Activated naive CD4-positive, alpha-beta T cell (primary cell): Measurements from ENCODE around the gene TM4SF5.
"Not testable (repeated sequence)": the region's sequence is repeated elsewhere in the genome, so short reads cannot be mapped to it uniquely, and the experiment has no call there.

Experiments used
- DNase-seq, 4 experiments: peaks; one replicate each; lab custom pipeline; 2025; lab: John Stamatoyannopoulos, UW

The TM4SF5 gene

GRCh38 chr17:4789951-4790704 lies 18.4 kb downstream of the TM4SF5 start:
- peak; percentile 28 to 68 (median 50) for DNase-seq

- DNase-seq, result no peak
Measured at GRCh38 chr17:4790705-4791088, 19.0 kb downstream of the TM4SF5 start.

GRCh38 chr17:4795168-4795567 lies 23.5 kb downstream of the TM4SF5 start:
- DNase-seq, result no peak

GRCh38 chr17:4796552-4796920 lies 24.9 kb downstream of the TM4SF5 start:
- no peak for DNase-seq

- DNase-seq, result no peak
Measured at GRCh38 chr17:4800462-4801196, 28.9 kb downstream of the TM4SF5 start.

GRCh38 chr17:4802228-4802627 lies 30.5 kb downstream of the TM4SF5 start, which contains the start of gene C17orf114:
Gene C17orf114, minus strand, starts transcription at chr17:4802328.
- no peak for DNase-seq

- DNase-seq, result no peak
Measured at GRCh38 chr17:4806456-4806776, 34.7 kb downstream of the TM4SF5 start.

- peak; percentile 38 to 80 (median 62) for DNase-seq
Measured at GRCh38 chr17:4806777-4807604, 35.3 kb downstream of the TM4SF5 start, which contains the start of gene PLD2. Gene PLD2, plus strand, starts transcription at chr17:4807152. Its CDS starts 621 bp downstream, at chr17:4807773.

- DNase-seq, result no peak
Measured at GRCh38 chr17:4807605-4808377, 36.1 kb downstream of the TM4SF5 start.

GRCh38 chr17:4808378-4808767 lies 36.7 kb downstream of the TM4SF5 start:
- no peak for DNase-seq

- no peak for DNase-seq
Measured at GRCh38 chr17:4810696-4811290, 39.1 kb downstream of the TM4SF5 start.

- no peak for DNase-seq
Measured at GRCh38 chr17:4811471-4811870, 39.8 kb downstream of the TM4SF5 start.

- no peak for DNase-seq
Measured at GRCh38 chr17:4812690-4813089, 41.0 kb downstream of the TM4SF5 start.

GRCh38 chr17:4815043-4815675 lies 43.5 kb downstream of the TM4SF5 start:
- no peak for DNase-seq

GRCh38 chr17:4816826-4817225 lies 45.1 kb downstream of the TM4SF5 start:
- no peak for DNase-seq

GRCh38 chr17:4818276-4818675 lies 46.6 kb downstream of the TM4SF5 start:
- no peak for DNase-seq

- no peak for DNase-seq
Measured at GRCh38 chr17:4822835-4823234, 51.1 kb downstream of the TM4SF5 start.

GRCh38 chr17:4823373-4824089 lies 51.8 kb downstream of the TM4SF5 start:
- no peak for DNase-seq

- no peak for DNase-seq
Measured at GRCh38 chr17:4827399-4827798, 55.7 kb downstream of the TM4SF5 start.

- DNase-seq, result not testable (repeated sequence)
Measured at GRCh38 chr17:4832829-4833177, 61.1 kb downstream of the TM4SF5 start.
